Chondrocyte (in vitro differentiated cells): Measurements from ENCODE around the gene NME5. TPM values are rescaled to one million over a fixed set of nuclear protein-coding genes. Genes with fewer than 3 reads are reported as not detected.

ENCODE experiments used
- DNase-seq: peaks from one replicate; pipeline ENCODE4 v3.0.0; 2021; ENCODE audit warnings: mixed read lengths, low spot score
- H3K27ac Mint-ChIP-seq: one replicate; pipeline ENCODE4 v1.8.0; 2021; ENCODE audit warnings: mild to moderate bottlenecking, moderate library complexity, mixed read lengths; ENCODE audit not compliant: unreplicated experiment
- H3K27me3 Mint-ChIP-seq: 2 replicates; pipeline ENCODE4 v1.8.0; 2021; ENCODE audit warnings: low read depth, mixed read lengths
- H3K36me3 Mint-ChIP-seq: 2 replicates; pipeline ENCODE4 v1.8.0; 2021; ENCODE audit warnings: low read depth, mixed read lengths
- H3K4me1 Mint-ChIP-seq: 2 replicates; pipeline ENCODE4 v1.8.0; 2021; ENCODE audit warnings: low read depth, mild to moderate bottlenecking, mixed read lengths
- H3K4me3 Mint-ChIP-seq: one replicate; pipeline ENCODE4 v1.8.0; 2021; ENCODE audit warnings: mild to moderate bottlenecking, moderate library complexity, mixed read lengths; ENCODE audit not compliant: unreplicated experiment
- H3K9me3 Mint-ChIP-seq: 2 replicates; pipeline ENCODE4 v1.8.0; 2021; ENCODE audit warnings: low read depth, mixed read lengths
- CTCF ChIP-seq: fragments of 200-600 bp; sonication (generic); IDR thresholded peaks from 2 replicates; pipeline ENCODE4 v1.5.0; 2021; ENCODE audit warnings: antibody characterized with exemption, mild to moderate bottlenecking, moderate library complexity
- total RNA-seq: library from RNA; stranded (reverse); gene quantifications from 3 replicates; pipeline ENCODE4 v1.2.1, GENCODE V29; 2021

The NME5 gene
- total RNA-seq, 1 donor from 2014 or later, result 2.0 TPM

- H3K36me3 Mint-ChIP-seq, result peaks cover 2% of the 10 kb centered on the region
- H3K27ac Mint-ChIP-seq, result no peak overlapping the region
- no peak overlapping the region for H3K4me3 Mint-ChIP-seq
- H3K4me1 Mint-ChIP-seq, result no peaks in the 10 kb centered on the region
- TF ChIP-seq CTCF, result no peak
- peaks cover 27% of the 10 kb centered on the region for H3K27me3 Mint-ChIP-seq
- H3K9me3 Mint-ChIP-seq, result no peaks in the 10 kb centered on the region
- no peak for DNase-seq
Measured at GRCh38 chr5:138105709-138106108, 33.5 kb downstream of the NME5 start.

DNA sequence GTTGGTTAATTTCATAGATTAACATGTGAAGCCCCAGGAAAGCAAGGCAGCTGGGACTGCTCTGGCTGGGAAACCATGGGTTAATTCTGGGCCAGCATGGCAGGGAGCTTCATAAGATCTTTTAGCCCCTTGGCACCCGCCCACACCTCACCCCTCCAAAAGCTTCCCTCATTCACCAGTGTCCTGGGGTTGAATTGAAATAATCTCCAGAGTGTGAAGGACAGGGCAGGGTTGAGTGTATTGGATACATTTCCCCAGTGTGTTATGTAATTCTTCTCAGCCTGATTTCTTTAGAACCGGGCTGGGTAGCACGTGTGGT lies 36.0 kb downstream of the NME5 start:
- no peak for DNase-seq
- no peaks in the 10 kb centered on the region for H3K4me1 Mint-ChIP-seq
- no peaks in the 10 kb centered on the region for H3K9me3 Mint-ChIP-seq
- peaks cover 33% of the 10 kb centered on the region for H3K27me3 Mint-ChIP-seq
- peaks cover 2% of the 10 kb centered on the region for H3K36me3 Mint-ChIP-seq
- H3K4me3 Mint-ChIP-seq, result no peak overlapping the region
- no peak overlapping the region for H3K27ac Mint-ChIP-seq
- TF ChIP-seq CTCF, result no peak

GRCh38 chr5:138102454-138103318 lies 36.5 kb downstream of the NME5 start:
- DNase-seq, result no peak
- Mint-ChIP-seq H3K27me3 (peaks cover 33% of the 10 kb centered on the region), H3K4me3 (no peak overlapping the region), H3K9me3 (no peaks in the 10 kb centered on the region), H3K4me1 (no peaks in the 10 kb centered on the region), H3K36me3 (peaks cover 2% of the 10 kb centered on the region), H3K27ac (no peak overlapping the region)
- TF ChIP-seq CTCF, result no peak

GRCh38 chr5:138096997-138097828 lies 42.0 kb downstream of the NME5 start:
- Mint-ChIP-seq H3K4me3 (no peak overlapping the region), H3K4me1 (no peaks in the 10 kb centered on the region), H3K9me3 (no peaks in the 10 kb centered on the region), H3K27me3 (peaks cover 48% of the 10 kb centered on the region), H3K36me3 (peaks cover 2% of the 10 kb centered on the region), H3K27ac (no peak overlapping the region)
- TF ChIP-seq CTCF, result no peak
- DNase-seq, result no peak

DNA sequence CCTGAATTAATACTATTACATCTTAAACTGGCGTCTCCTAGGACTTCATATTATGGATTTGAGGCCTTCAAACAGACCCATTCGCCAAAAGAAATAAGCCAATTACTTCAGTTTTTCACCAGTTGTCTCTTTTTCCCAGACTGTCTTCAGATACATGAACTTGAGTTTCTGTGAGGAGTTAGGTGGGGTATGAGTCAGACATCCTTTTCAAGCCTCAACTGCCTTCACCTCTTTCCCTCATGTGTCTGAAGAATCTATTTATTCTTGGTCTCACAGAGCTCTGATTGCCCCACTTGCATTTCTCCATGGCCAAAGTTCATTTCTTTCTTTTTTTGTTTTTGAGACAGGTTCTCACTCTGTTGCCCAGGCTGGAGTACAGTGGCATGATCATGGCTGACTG lies 42.9 kb downstream of the NME5 start:
- Mint-ChIP-seq H3K36me3 (peaks cover 2% of the 10 kb centered on the region), H3K4me3 (no peak overlapping the region), H3K27me3 (peaks cover 41% of the 10 kb centered on the region), H3K9me3 (no peaks in the 10 kb centered on the region), H3K27ac (no peak overlapping the region), H3K4me1 (no peaks in the 10 kb centered on the region)
- no peak for TF ChIP-seq CTCF
- no peak for DNase-seq
